H54 (cell line): ENCODE measurements around the gene RAMP3.

Experiments used
- DNase-seq: peaks from one replicate; pipeline ENCODE4 v3.0.0; 2011; ENCODE audit warnings: low spot score, mixed read lengths; ENCODE audit not compliant: insufficient read length
- FAIRE-seq: peaks from 3 replicates; lab custom pipeline; 2011; peaks lifted over from hg19 to GRCh38; lab: Jason Lieb, UNC
- POLR2A ChIP-seq: IDR thresholded peaks from 2 replicates; pipeline ENCODE4 v1.6.1; 2011; ENCODE audit warnings: low read depth, mild to moderate bottlenecking, low read length

Gene RAMP3

GRCh38 chr7:45229156-45229920, 71.7 kb downstream of the RAMP3 start:
- no peak for DNase-seq
- no peak for FAIRE-seq
- TF ChIP-seq POLR2A, result no peak

GRCh38 chr7:45230083-45230482, 72.5 kb downstream of the RAMP3 start:
- DNase-seq, result no peak
- no peak for FAIRE-seq
- no peak for TF ChIP-seq POLR2A

GRCh38 chr7:45230611-45231165, 73.1 kb downstream of the RAMP3 start:
- FAIRE-seq, result no peak
- no peak for TF ChIP-seq POLR2A
- no peak for DNase-seq

GRCh38 chr7:45233249-45233775, 75.7 kb downstream of the RAMP3 start:
- no peak for TF ChIP-seq POLR2A
- DNase-seq (no peak), FAIRE-seq (no peak)
